A673 (cell line): Measurements from ENCODE around the gene FAM83B. TPM values are rescaled to one million over a fixed set of nuclear protein-coding genes. Genes with fewer than 3 reads are reported as not detected.
"Not testable (repeated sequence)": the region's sequence is repeated elsewhere in the genome, so short reads cannot be mapped to it uniquely, and the experiment has no call there.

Experiments
- BruUV-seq: library from RNA; stranded (reverse); fragments of 400-500 nt; replicated peaks from 2 replicates; lab custom pipeline; 2021; lab: Mats Ljungman, UMichigan
- CTCF ChIA-PET: fragments of 300-600 bp; sonication (Branson Sonifier 250); formaldehyde crosslinking; loops from one replicate; lab custom pipeline; 2022; ENCODE audit warnings: antibody characterized with exemption; lab: Charles Lee
- POLR2A ChIA-PET: fragments of 300-600 bp; sonication (Branson Sonifier 250); formaldehyde crosslinking; loops from one replicate; lab custom pipeline; 2022; ENCODE audit warnings: antibody characterized with exemption; ENCODE audit not compliant: low non-redundant PET; lab: Charles Lee
- DNase-seq: peaks from one replicate; pipeline ENCODE4 v3.0.0-alpha.2; 2015; ENCODE audit warnings: low spot score
- H3K27ac ChIP-seq: fragments of 200-600 bp; sonication (generic); 2 replicates; pipeline ENCODE4 v1.5.1; 2016; ENCODE audit warnings: mixed run types, low read depth, mild to moderate bottlenecking, mixed read lengths, antibody characterized with exemption, low read length; ENCODE audit not compliant: poor library complexity, severe bottlenecking
- H3K27me3 ChIP-seq: fragments of 200-600 bp; sonication (generic); replicated peaks from 2 replicates; pipeline ENCODE4 v1.6.1; 2017; ENCODE audit warnings: mixed run types, low read depth, mild to moderate bottlenecking, mixed read lengths, antibody characterized with exemption, low read length; ENCODE audit not compliant: insufficient read depth, poor library complexity
- H3K36me3 ChIP-seq: fragments of 200-600 bp; sonication (generic); 2 replicates; pipeline ENCODE4 v1.6.1; 2016; ENCODE audit warnings: mixed run types, mild to moderate bottlenecking, mixed read lengths, antibody characterized with exemption, low read length; ENCODE audit not compliant: insufficient read depth, poor library complexity, severe bottlenecking
- H3K4me1 ChIP-seq: fragments of 200-600 bp; sonication (generic); 2 replicates; pipeline ENCODE4 v1.6.1; 2017; ENCODE audit warnings: mixed run types, mild to moderate bottlenecking, mixed read lengths, antibody characterized with exemption, low read length; ENCODE audit not compliant: insufficient read depth, poor library complexity, severe bottlenecking
- H3K4me3 ChIP-seq: fragments of 200-600 bp; sonication (generic); 2 replicates; pipeline ENCODE4 v1.5.1; 2016; ENCODE audit warnings: low read depth, mixed run types, mild to moderate bottlenecking, mixed read lengths, low read length; ENCODE audit not compliant: poor library complexity, severe bottlenecking
- H3K9me3 ChIP-seq: fragments of 200-600 bp; sonication (generic); 2 replicates; pipeline ENCODE4 v1.6.1; 2016; ENCODE audit warnings: mixed run types, low read depth, mild to moderate bottlenecking, mixed read lengths, antibody characterized with exemption, low read length; ENCODE audit not compliant: poor library complexity, severe bottlenecking
- CTCF ChIP-seq: fragments of 300-800, 200-600 bp; sonication (generic); conservative IDR thresholded peaks from 2 replicates; pipeline ENCODE4 v1.5.1; 2017; ENCODE audit warnings: low read depth, mild to moderate bottlenecking, antibody characterized with exemption, low read length, moderate library complexity, mixed read lengths
- EZH2 ChIP-seq: fragments of 200-600 bp; sonication (generic); IDR thresholded peaks from 2 replicates; pipeline ENCODE4 v1.6.1; 2017; ENCODE audit warnings: borderline replicate concordance, low read depth, mild to moderate bottlenecking, mixed read lengths, antibody characterized with exemption, low read length; ENCODE audit not compliant: poor library complexity, severe bottlenecking
- intact Hi-C: fragments of 100-400 bp; cut with micrococcal nuclease; formaldehyde crosslinking; loops from one replicate; pipeline ENCODE4 v1.10.0; 2022; ENCODE audit not compliant: unreplicated experiment
- total RNA-seq: library from RNA; stranded (reverse); gene quantifications from 2 replicates; pipeline ENCODE4 v1.2.3, GENCODE V29; 2021

The FAM83B gene
- total RNA-seq, 1 experiment from 2014 or later = 0.41 TPM

- no peak for DNase-seq
- intact Hi-C loops = no loop called here
- no peak overlapping the region for H3K4me3 ChIP-seq
- POLR2A ChIA-PET = no interaction called here
- H3K27ac ChIP-seq = no peak overlapping the region
- H3K36me3 ChIP-seq = no peaks in the 10 kb centered on the region
- no TSS peak for BruUV-seq
- TF ChIP-seq CTCF (no peak), EZH2 (no peak)
- H3K9me3 ChIP-seq = peaks cover 7% of the 10 kb centered on the region
- CTCF ChIA-PET = no interaction called here
- H3K27me3 ChIP-seq = peaks cover 18% of the 10 kb centered on the region
- H3K4me1 ChIP-seq = peaks cover 8% of the 10 kb centered on the region
These were observed 29.3 kb upstream of the FAM83B start for GRCh38 chr6:54817236-54817635.

GRCh38 chr6:54817834-54818233 is 28.7 kb upstream of the FAM83B start:
- H3K4me1 ChIP-seq = peaks cover 8% of the 10 kb centered on the region
- no TSS peak for BruUV-seq
- no peaks in the 10 kb centered on the region for H3K36me3 ChIP-seq
- intact Hi-C loops = no loop called here
- peaks cover 22% of the 10 kb centered on the region for H3K27me3 ChIP-seq
- H3K9me3 ChIP-seq = peaks cover 2% of the 10 kb centered on the region
- TF ChIP-seq EZH2 = no peak
- no peak for TF ChIP-seq CTCF
- no peak for DNase-seq
- POLR2A ChIA-PET = no interaction called here
- CTCF ChIA-PET = no interaction called here
- no peak overlapping the region for H3K4me3 ChIP-seq
- no peak overlapping the region for H3K27ac ChIP-seq

- H3K27ac ChIP-seq, H3K4me1 ChIP-seq, POLR2A ChIA-PET, BruUV-seq, H3K36me3 ChIP-seq, H3K9me3 ChIP-seq, intact Hi-C loops, H3K4me3 ChIP-seq, DNase-seq, CTCF ChIA-PET: not testable (repeated sequence)
- peaks cover 27% of the 10 kb centered on the region for H3K27me3 ChIP-seq
These were observed 22.3 kb upstream of the FAM83B start for GRCh38 chr6:54824225-54824624.

GRCh38 chr6:54827010-54827409 is 19.6 kb upstream of the FAM83B start:
- no peak for TF ChIP-seq EZH2
- no peak for TF ChIP-seq CTCF
- CTCF ChIA-PET = no interaction called here
- BruUV-seq = no TSS peak

More at GRCh38 chr6:54827010-54827409, 19.6 kb upstream of the FAM83B start:
- intact Hi-C loops = no loop called here
- H3K36me3 ChIP-seq = no peaks in the 10 kb centered on the region
- no peak overlapping the region for H3K4me3 ChIP-seq
- no peaks in the 10 kb centered on the region for H3K4me1 ChIP-seq
- POLR2A ChIA-PET = no interaction called here
- no peak for DNase-seq
- peaks cover 27% of the 10 kb centered on the region for H3K27me3 ChIP-seq
- no peak overlapping the region for H3K27ac ChIP-seq
- no peaks in the 10 kb centered on the region for H3K9me3 ChIP-seq
